ENCODE measurements around the gene RNPEP.
A peak's percentile ranks its signal among the peaks of the same experiment; 100 is the strongest.
"Not testable (repeated sequence)": the region's sequence is repeated elsewhere in the genome, so short reads cannot be mapped to it uniquely, and the experiment has no call there.

The RNPEP gene

GRCh38 chr1:201982623-201983379 lies at the start of gene RNPEP:
Gene RNPEP (plus strand): TSS chr1:201982648. CDS start chr1:201982667, 19 bp downstream.
- DNase-seq, result peak; percentile 62

- no peak for DNase-seq
Observed at GRCh38 chr1:201933840-201934430, 48.5 kb upstream of the RNPEP start.

GRCh38 chr1:201937624-201938213 lies 44.7 kb upstream of the RNPEP start:
- DNase-seq, result no peak

- no peak for DNase-seq
Observed at GRCh38 chr1:201938440-201939035, 43.9 kb upstream of the RNPEP start.

- no peak for DNase-seq
Observed at GRCh38 chr1:201939148-201939547, 43.3 kb upstream of the RNPEP start.

GRCh38 chr1:201939574-201939973 lies 42.9 kb upstream of the RNPEP start:
- DNase-seq, result no peak

- DNase-seq, result not testable (repeated sequence)
Observed at GRCh38 chr1:201940316-201940715, 42.1 kb upstream of the RNPEP start.

GRCh38 chr1:201941420-201942128 lies 40.9 kb upstream of the RNPEP start:
- DNase-seq, result no peak

- DNase-seq, result no peak
Observed at GRCh38 chr1:201942129-201942495, 40.3 kb upstream of the RNPEP start.

- DNase-seq, result no peak
Observed at GRCh38 chr1:201944002-201944401, 38.4 kb upstream of the RNPEP start.

- DNase-seq, result no peak
Observed at GRCh38 chr1:201944639-201945038, 37.8 kb upstream of the RNPEP start.

GRCh38 chr1:201945157-201945556 lies 37.3 kb upstream of the RNPEP start:
- DNase-seq, result no peak

- DNase-seq, result no peak
Observed at GRCh38 chr1:201945863-201946223, 36.6 kb upstream of the RNPEP start.

GRCh38 chr1:201946224-201946908 lies 36.1 kb upstream of the RNPEP start, which contains the start of gene LMOD1:
Gene LMOD1 (minus strand): TSS chr1:201946548. CDS start chr1:201946340, 208 bp downstream.
- no peak for DNase-seq

- no peak for DNase-seq
Observed at GRCh38 chr1:201947697-201948008, 34.8 kb upstream of the RNPEP start.

- DNase-seq, result no peak
Observed at GRCh38 chr1:201949491-201949890, 33.0 kb upstream of the RNPEP start.

- DNase-seq, result no peak
Observed at GRCh38 chr1:201954263-201955008, 28.0 kb upstream of the RNPEP start.

GRCh38 chr1:201955009-201955728 lies 27.3 kb upstream of the RNPEP start, which contains the start of gene TIMM17A:
Gene TIMM17A (plus strand): TSS chr1:201955503. CDS start chr1:201955527, 24 bp downstream.
- peak; percentile 97 for DNase-seq

- DNase-seq, result no peak
Observed at GRCh38 chr1:201955729-201956143, 26.7 kb upstream of the RNPEP start.

GRCh38 chr1:201958348-201958747 lies 24.1 kb upstream of the RNPEP start:
- no peak for DNase-seq

GRCh38 chr1:201962382-201962781 lies 20.1 kb upstream of the RNPEP start:
- DNase-seq, result not testable (repeated sequence)
